HCT116 (cell line): ENCODE data around the gene CDHR1. TPM values are rescaled to one million over a fixed set of nuclear protein-coding genes. Genes with fewer than 3 reads are reported as not detected.

Source experiments
- ATAC-seq: fragments of 200-7000 bp; cut with Tn5 transposase; 2 replicates; pipeline ENCODE4 v1.9.1; 2020; ENCODE audit warnings: mild to moderate bottlenecking, moderate library complexity
- BruUV-seq: library from RNA; stranded (reverse); fragments of 400-500 nt; replicated peaks from 2 replicates; lab custom pipeline; 2021; lab: Mats Ljungman, UMichigan
- CTCF ChIA-PET: fragments of 300-600 bp; sonication (Branson Sonifier 250); formaldehyde crosslinking; loops from one replicate; lab custom pipeline; 2021; ENCODE audit warnings: antibody characterized with exemption; lab: Charles Lee
- POLR2A ChIA-PET: fragments of 300-600, 350-600 bp; sonication (Branson Sonifier 250); formaldehyde crosslinking; loops from one replicate; lab custom pipeline; 2021; ENCODE audit warnings: antibody characterized with exemption; lab: Charles Lee
- RAD21 ChIA-PET, 2 experiments: fragments of 300-600 bp; sonication (Branson Sonifier 250); formaldehyde crosslinking; loops; one replicate each; lab custom pipeline; 2023; ENCODE audit warnings: low total read pairs in 2 of 2; ENCODE audit not compliant: uncharacterized antibody in 2 of 2, unreplicated experiment in 2 of 2, low non-redundant PET in 1 of 2; lab: Charles Lee
- DNase-seq: peaks from one replicate; pipeline ENCODE4 v3.0.0-alpha.2; 2010; ENCODE audit warnings: low read depth, low spot score
- H2AFZ ChIP-seq: fragments of 200-600 bp; shearing (Covaris generic), sonication (generic); 2 replicates; pipeline ENCODE4 v1.6.1; 2017; ENCODE audit warnings: low read depth, mixed run types, mixed read lengths, antibody characterized with exemption, low read length; ENCODE audit not compliant: poor library complexity, severe bottlenecking
- H3K27ac ChIP-seq: 2 replicates; pipeline ENCODE4 v1.5.1; 2012; ENCODE audit warnings: low read depth, low read length
- H3K27me3 ChIP-seq: fragments of 200-600 bp; sonication (generic); 2 replicates; pipeline ENCODE4 v1.6.1; 2016; ENCODE audit warnings: mixed run types, low read length, mixed read lengths; ENCODE audit not compliant: insufficient read depth
- H3K36me3 ChIP-seq, 2 experiments: fragments of 200-500 bp in 1 of 2; fragments of 200-600 bp in 1 of 2; sonication (Bioruptor generic) in 1 of 2; sonication (generic) in 1 of 2; 2 replicates each; pipeline versions ENCODE4 v1.5.1 to v1.6.1; 2014 to 2016; ENCODE audit warnings: low read length in 2 of 2, inconsistent platforms in 1 of 2, mixed read lengths in 1 of 2, mixed run types in 1 of 2; ENCODE audit not compliant: insufficient read depth in 2 of 2, control insufficient read depth in 1 of 2
- H3K4me1 ChIP-seq, 2 experiments: fragments of 200-600 bp in 1 of 2; sonication (generic) in 1 of 2; 2 replicates each; pipeline versions ENCODE4 v1.5.1 to v1.6.1; 2012 to 2017; ENCODE audit warnings: low read length in 2 of 2, inconsistent platforms in 1 of 2, mild to moderate bottlenecking in 1 of 2, mixed read lengths in 1 of 2, mixed run types in 1 of 2, moderate library complexity in 1 of 2; ENCODE audit not compliant: insufficient read depth in 2 of 2, control insufficient read depth in 1 of 2
- H3K4me2 ChIP-seq: fragments of 200-600 bp; sonication (generic); 2 replicates; pipeline ENCODE4 v1.6.1; 2017; ENCODE audit warnings: mixed run types, low read length, mixed read lengths
- H3K4me3 ChIP-seq, 2 experiments: fragments of 200-600 bp in 1 of 2; sonication (generic) in 1 of 2; replicated peaks in 1 of 2; 2 replicates each; pipeline ENCODE4 v1.5.1; 2011 to 2016; ENCODE audit warnings: low read length in 2 of 2, control low read depth in 1 of 2, low read depth in 1 of 2, mild to moderate bottlenecking in 1 of 2, mixed read lengths in 1 of 2, mixed run types in 1 of 2
- H3K79me2 ChIP-seq: fragments of 200-600 bp; sonication (generic); 2 replicates; pipeline ENCODE4 v1.6.1; 2017; ENCODE audit warnings: mild to moderate bottlenecking, mixed run types, low read length, moderate library complexity, mixed read lengths; ENCODE audit not compliant: insufficient read depth
- H3K9ac ChIP-seq: fragments of 200-600 bp; sonication (generic); 2 replicates; pipeline ENCODE4 v1.6.1; 2016; ENCODE audit warnings: low read length, mixed read lengths
- H3K9me2 ChIP-seq: fragments of 200-600 bp; sonication (generic), shearing (Covaris generic); 2 replicates; pipeline ENCODE4 v1.6.1; 2017; ENCODE audit warnings: mixed run types, mild to moderate bottlenecking, moderate library complexity; ENCODE audit not compliant: insufficient read depth
- H3K9me3 ChIP-seq, 2 experiments: fragments of 200-500 bp in 1 of 2; fragments of 200-600 bp in 1 of 2; sonication (Bioruptor generic) in 1 of 2; sonication (generic) in 1 of 2; 2 replicates each; pipeline ENCODE4 v1.6.1; 2014 to 2017; ENCODE audit warnings: low read length in 2 of 2, mixed read lengths in 2 of 2, inconsistent platforms in 1 of 2, low read depth in 1 of 2, mild to moderate bottlenecking in 1 of 2, mixed run types in 1 of 2, moderate library complexity in 1 of 2; ENCODE audit not compliant: control insufficient read depth in 1 of 2, insufficient read depth in 1 of 2
- H4K20me1 ChIP-seq: fragments of 200-600 bp; sonication (generic), shearing (Covaris generic); 2 replicates; pipeline ENCODE4 v1.6.1; 2017; ENCODE audit warnings: mixed run types, mild to moderate bottlenecking, moderate library complexity; ENCODE audit not compliant: insufficient read depth
- ATF3 ChIP-seq: IDR thresholded peaks from 2 replicates; pipeline ENCODE4 v1.6.1; 2012
- CBX3 ChIP-seq: IDR thresholded peaks from 2 replicates; pipeline ENCODE4 v1.6.1; 2012; ENCODE audit warnings: low read depth
- CEBPB ChIP-seq: IDR thresholded peaks from 2 replicates; pipeline ENCODE4 v1.6.1; 2012; ENCODE audit warnings: low read depth
- FOSL1 ChIP-seq: IDR thresholded peaks from 2 replicates; pipeline ENCODE4 v1.6.1; 2012; ENCODE audit warnings: low read depth
- JUND ChIP-seq: IDR thresholded peaks from 2 replicates; pipeline ENCODE4 v1.6.1; 2012
- RAD21 ChIP-seq: IDR thresholded peaks from 2 replicates; pipeline ENCODE4 v1.6.1; 2012; ENCODE audit warnings: low read depth, mild to moderate bottlenecking
- REST ChIP-seq: IDR thresholded peaks from 2 replicates; pipeline ENCODE4 v1.6.1; 2012; ENCODE audit warnings: low read depth
- SP1 ChIP-seq: IDR thresholded peaks from 2 replicates; pipeline ENCODE4 v1.6.1; 2012; ENCODE audit warnings: low read depth
- SRF ChIP-seq: IDR thresholded peaks from 2 replicates; pipeline ENCODE4 v1.6.1; 2012; ENCODE audit warnings: low read depth
- YY1 ChIP-seq: IDR thresholded peaks from 2 replicates; pipeline ENCODE4 v1.6.1; 2011; ENCODE audit warnings: low read length, low read depth, moderate library complexity, mild to moderate bottlenecking; ENCODE audit not compliant: insufficient replicate concordance; ENCODE audit errors: extremely low read depth
- ZFX ChIP-seq: fragments of 450-650 bp; IDR thresholded peaks from 2 replicates; pipeline ENCODE4 v1.6.1; 2017
- ZNF274 ChIP-seq: fragments of 200-500 bp; sonication (Bioruptor generic); IDR thresholded peaks from 2 replicates; pipeline ENCODE4 v1.6.1; 2014; ENCODE audit warnings: mild to moderate bottlenecking, low read depth, low read length, inconsistent platforms
- intact Hi-C: fragments of 100-400 bp; cut with micrococcal nuclease; formaldehyde crosslinking; loops from 2 replicates; pipeline ENCODE4 v1.10.0; 2022
- total RNA-seq: library from RNA; stranded (reverse); gene quantifications from one replicate; pipeline ENCODE4 v1.2.1, GENCODE V29; 2021; ENCODE audit not compliant: unreplicated experiment

The CDHR1 gene
- total RNA-seq, 1 experiment from 2014 or later: not detected

GRCh38 chr10:84265418-84265817, 71.1 kb downstream of the CDHR1 start:
- Histone ChIP-seq H3K27me3 (no peaks in the 10 kb centered on the region), H3K36me3 (no peaks in the 10 kb centered on the region), H3K27ac (no peak overlapping the region), H3K4me3 (no peak overlapping the region), H3K9me2 (no peaks in the 10 kb centered on the region), H3K4me1 (peaks cover 0 to 23% of the 10 kb centered on the region in 2 experiments; a peak in 2 of 4 replicates)
- BruUV-seq: no TSS peak
- POLR2A ChIA-PET: no interaction called here
- intact Hi-C loops: loop anchor here (2.0 to 10.0 kb wide), 5 partner anchors 62 to 449 kb away; partner anchors contain the start of gene CCSER2
- RAD21 ChIA-PET: interaction anchor here in 1 of 2 experiments (1.5 kb wide), 1 partner anchor 272 kb away, joined by 6 read pairs; no protein-coding TSS in a partner anchor
- TF ChIP-seq ZFX: no peak
- TF ChIP-seq REST: no peak
- no peak for TF ChIP-seq RAD21
- TF ChIP-seq FOSL1: no peak
- TF ChIP-seq ATF3: no peak
- no peak for TF ChIP-seq CEBPB
- TF ChIP-seq JUND: no peak
- TF ChIP-seq CBX3: no peak
- TF ChIP-seq SRF: no peak
- no peak for TF ChIP-seq YY1
- no peak for TF ChIP-seq ZNF274
- TF ChIP-seq SP1: no peak
- TF ChIP-seq, all 23 proteins: peak for 0
- Histone ChIP-seq H3K9ac (no peak overlapping the region), H2AFZ (no peak overlapping the region), H3K4me2 (no peak overlapping the region), H3K79me2 (no peaks in the 10 kb centered on the region), H3K9me3 (no peaks in the 10 kb centered on the region), H4K20me1 (no peaks in the 10 kb centered on the region)
- DNase-seq (no peak), ATAC-seq (no peak)
- CTCF ChIA-PET: interaction anchor here (0.9 to 10.1 kb wide), 4 partner anchors 10 to 272 kb away, joined by 3 to 268 read pairs (median 3); no protein-coding TSS in a partner anchor
